HFFc6 (cell line): ENCODE measurements around the gene PTPRN. TPM values are rescaled to one million over a fixed set of nuclear protein-coding genes. Genes with fewer than 3 reads are reported as not detected.
"Not testable (repeated sequence)": the region's sequence is repeated elsewhere in the genome, so short reads cannot be mapped to it uniquely, and the experiment has no call there.

Source experiments
- DNase-seq: peaks from one replicate; pipeline ENCODE4 v3.0.0-alpha.2; 2018
- H3K27ac Mint-ChIP-seq: 2 replicates; pipeline ENCODE4 v1.8.0; 2020; ENCODE audit warnings: mild to moderate bottlenecking, mixed read lengths
- H3K27me3 Mint-ChIP-seq: 2 replicates; pipeline ENCODE4 v1.8.0; 2021; ENCODE audit warnings: mild to moderate bottlenecking, moderate library complexity, mixed read lengths; ENCODE audit not compliant: insufficient read depth
- H3K36me3 Mint-ChIP-seq: 2 replicates; pipeline ENCODE4 v1.8.0; 2021; ENCODE audit warnings: low read depth, mixed read lengths
- H3K4me1 Mint-ChIP-seq: 2 replicates; pipeline ENCODE4 v1.8.0; 2020; ENCODE audit warnings: low read depth, mixed read lengths
- H3K4me3 Mint-ChIP-seq: 2 replicates; pipeline ENCODE4 v1.8.0; 2020; ENCODE audit warnings: mild to moderate bottlenecking, moderate library complexity, mixed read lengths
- H3K9me3 Mint-ChIP-seq: 2 replicates; pipeline ENCODE4 v1.8.0; 2020; ENCODE audit warnings: mild to moderate bottlenecking, mixed read lengths
- CTCF ChIP-seq: fragments of 200-600 bp; sonication (generic); IDR thresholded peaks from 2 replicates; pipeline ENCODE4 v1.5.0; 2021; ENCODE audit warnings: antibody characterized with exemption, mild to moderate bottlenecking
- total RNA-seq, 6 experiments: library from RNA; stranded (reverse); fragmentation: NEBNext Ultra II Directional; extraction: Animal tissue kit (Norgen Biotek cat#: 25700); gene quantifications; 2 replicates in 1 of 6; 3 replicates in 5 of 6; pipeline ENCODE4 v1.2.3, GENCODE V29; 2021

The PTPRN gene
- total RNA-seq, 6 experiments from 2014 or later = 5.2 to 18.3 (median 15.2) TPM

- DNase-seq = no peak
- TF ChIP-seq CTCF = no peak
- Mint-ChIP-seq H3K27me3 (peaks cover 22% of the 10 kb centered on the region), H3K4me1 (peaks cover 6% of the 10 kb centered on the region; the same call in 1 of the 2 replicates), H3K4me3 (no peak overlapping the region), H3K36me3 (no peaks in the 10 kb centered on the region), H3K9me3 (no peaks in the 10 kb centered on the region), H3K27ac (no peak overlapping the region)
Observed at GRCh38 chr2:219266232-219266631, 43.0 kb downstream of the PTPRN start.

- DNase-seq = no peak
- Mint-ChIP-seq H3K4me1 (peaks cover 6% of the 10 kb centered on the region; the same call in 1 of the 2 replicates), H3K27me3 (peaks cover 29% of the 10 kb centered on the region), H3K9me3 (no peaks in the 10 kb centered on the region), H3K27ac (no peak overlapping the region), H3K36me3 (no peaks in the 10 kb centered on the region), H3K4me3 (no peak overlapping the region)
- no peak for TF ChIP-seq CTCF
Observed at GRCh38 chr2:219261024-219261855, 48.0 kb downstream of the PTPRN start.

GRCh38 chr2:219258942-219259341 is 50.3 kb downstream of the PTPRN start:
- Mint-ChIP-seq H3K4me1 (peaks cover 13% of the 10 kb centered on the region), H3K27me3 (peaks cover 22% of the 10 kb centered on the region)
- not testable (repeated sequence) for H3K27ac Mint-ChIP-seq, H3K4me3 Mint-ChIP-seq, H3K36me3 Mint-ChIP-seq, DNase-seq, H3K9me3 Mint-ChIP-seq

GRCh38 chr2:219254590-219255201 is 54.5 kb downstream of the PTPRN start:
- no peak for TF ChIP-seq CTCF
- Mint-ChIP-seq H3K27me3 (peaks cover 13% of the 10 kb centered on the region), H3K4me3 (peak overlapping the region; percentile 74), H3K9me3 (no peaks in the 10 kb centered on the region), H3K36me3 (peaks cover 15% of the 10 kb centered on the region; the same call in 1 of the 2 replicates), H3K27ac (peak overlapping the region; percentile 11; the same call in 1 of the 2 replicates), H3K4me1 (peaks cover 39% of the 10 kb centered on the region)
- DNase-seq = peak; percentile 28

GRCh38 chr2:219253753-219254589 is 55.2 kb downstream of the PTPRN start, which contains the start of gene TUBA4A:
TUBA4A (minus strand) TSS chr2:219253918; CDS start chr2:219253858, 60 bp downstream.
- TF ChIP-seq CTCF = no peak
- H3K4me3 Mint-ChIP-seq = peak within 1 kb of the TSS; percentile 91
- DNase-seq = no peak
- peaks cover 10% of the 10 kb centered on the region for H3K27me3 Mint-ChIP-seq
- peaks cover 47% of the 10 kb centered on the region for H3K4me1 Mint-ChIP-seq
- H3K27ac Mint-ChIP-seq = peak within 1 kb of the TSS; percentile 83
- peaks cover 15% of the 10 kb centered on the region; the same call in 1 of the 2 replicates for H3K36me3 Mint-ChIP-seq
- H3K9me3 Mint-ChIP-seq = no peaks in the 10 kb centered on the region
